Glutamatergic neuron (in vitro differentiated cells): Measurements from ENCODE around the gene ACTN1. TPM values are rescaled to one million over a fixed set of nuclear protein-coding genes. Genes with fewer than 3 reads are reported as not detected.

ENCODE experiments used
- DNase-seq: peaks from one replicate; pipeline ENCODE4 v3.0.0; 2022
- H3K27ac Mint-ChIP-seq: one replicate; pipeline ENCODE4 v1.8.0; 2020; ENCODE audit warnings: mild to moderate bottlenecking, mixed read lengths, inconsistent platforms; ENCODE audit not compliant: unreplicated experiment
- H3K27me3 Mint-ChIP-seq: one replicate; pipeline ENCODE4 v1.8.0; 2020; ENCODE audit warnings: mild to moderate bottlenecking, moderate library complexity, mixed read lengths, inconsistent platforms; ENCODE audit not compliant: unreplicated experiment
- H3K36me3 Mint-ChIP-seq: one replicate; pipeline ENCODE4 v1.8.0; 2020; ENCODE audit warnings: mild to moderate bottlenecking, mixed read lengths, inconsistent platforms; ENCODE audit not compliant: unreplicated experiment
- H3K4me1 Mint-ChIP-seq: one replicate; pipeline ENCODE4 v1.8.0; 2020; ENCODE audit warnings: mild to moderate bottlenecking, low read depth, mixed read lengths, inconsistent platforms; ENCODE audit not compliant: unreplicated experiment
- H3K4me3 Mint-ChIP-seq: one replicate; pipeline ENCODE4 v1.8.0; 2020; ENCODE audit warnings: mild to moderate bottlenecking, mixed read lengths, inconsistent platforms; ENCODE audit not compliant: unreplicated experiment
- H3K9me3 Mint-ChIP-seq: one replicate; pipeline ENCODE4 v1.8.0; 2020; ENCODE audit warnings: mild to moderate bottlenecking, moderate library complexity, mixed read lengths, inconsistent platforms; ENCODE audit not compliant: unreplicated experiment
- total RNA-seq: library from RNA; stranded (reverse); fragmentation: NEBNext Ultra II Directional; extraction: Animal tissue kit (Norgen Biotek cat#: 25700); gene quantifications from one replicate; pipeline ENCODE4 v1.2.1, GENCODE V29; 2021; ENCODE audit not compliant: unreplicated experiment
- TF ChIP-seq, protein P1 (sequence below): fragments of 200-600 bp; sonication (generic); IDR thresholded peaks from one replicate; pipeline ENCODE4 v1.5.0; 2021; ENCODE audit not compliant: partially characterized antibody, unreplicated experiment

The ACTN1 gene
- total RNA-seq, 1 donor from 2014 or later: 48.1 TPM

DNA sequence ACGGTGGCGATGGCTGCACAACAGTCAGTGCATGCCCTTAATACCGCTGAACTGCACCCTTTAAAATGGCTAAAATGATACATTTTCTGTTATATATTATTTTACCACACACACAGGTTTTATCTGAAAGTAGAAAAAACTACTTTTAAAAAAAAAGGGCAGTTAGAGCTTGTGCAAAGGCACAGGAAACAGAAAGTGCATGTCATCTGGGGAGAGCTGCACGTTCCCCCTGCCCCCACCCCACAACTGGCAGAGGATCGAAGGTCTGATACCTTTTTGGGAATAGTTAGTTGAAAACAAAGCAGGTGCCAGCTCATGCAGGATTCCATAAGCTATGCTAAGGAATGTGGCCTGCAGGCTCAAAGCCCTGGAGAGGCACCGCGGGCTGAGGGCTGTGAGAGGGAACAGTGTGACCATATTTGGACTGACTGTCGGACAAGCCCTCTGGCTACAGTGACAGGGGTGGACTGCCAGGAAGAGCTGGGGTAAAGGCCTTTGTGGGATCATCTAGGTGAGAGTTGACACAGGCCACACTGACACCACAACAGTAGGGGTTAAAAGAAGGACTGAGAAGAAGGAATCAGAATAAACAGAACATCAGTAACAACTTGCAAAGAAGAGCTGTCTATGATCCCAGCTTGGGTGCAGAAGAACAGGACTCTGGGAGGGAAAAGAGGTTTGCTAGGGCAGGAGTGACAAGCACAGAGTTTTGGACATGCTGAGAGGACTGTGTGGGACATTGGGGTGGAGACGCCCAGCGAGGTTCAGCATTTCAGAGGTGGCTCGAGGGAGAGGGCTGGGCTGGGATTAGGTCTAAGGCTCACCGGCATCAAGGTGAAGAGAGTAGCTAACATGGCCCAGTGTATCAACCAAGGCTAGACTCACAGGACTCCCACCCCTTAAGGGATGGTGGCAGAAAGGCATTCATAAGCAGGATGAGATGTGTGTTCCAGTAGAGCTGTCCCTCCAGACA, 54.6 kb downstream of the ACTN1 start:
- TF ChIP-seq, protein P1, sequence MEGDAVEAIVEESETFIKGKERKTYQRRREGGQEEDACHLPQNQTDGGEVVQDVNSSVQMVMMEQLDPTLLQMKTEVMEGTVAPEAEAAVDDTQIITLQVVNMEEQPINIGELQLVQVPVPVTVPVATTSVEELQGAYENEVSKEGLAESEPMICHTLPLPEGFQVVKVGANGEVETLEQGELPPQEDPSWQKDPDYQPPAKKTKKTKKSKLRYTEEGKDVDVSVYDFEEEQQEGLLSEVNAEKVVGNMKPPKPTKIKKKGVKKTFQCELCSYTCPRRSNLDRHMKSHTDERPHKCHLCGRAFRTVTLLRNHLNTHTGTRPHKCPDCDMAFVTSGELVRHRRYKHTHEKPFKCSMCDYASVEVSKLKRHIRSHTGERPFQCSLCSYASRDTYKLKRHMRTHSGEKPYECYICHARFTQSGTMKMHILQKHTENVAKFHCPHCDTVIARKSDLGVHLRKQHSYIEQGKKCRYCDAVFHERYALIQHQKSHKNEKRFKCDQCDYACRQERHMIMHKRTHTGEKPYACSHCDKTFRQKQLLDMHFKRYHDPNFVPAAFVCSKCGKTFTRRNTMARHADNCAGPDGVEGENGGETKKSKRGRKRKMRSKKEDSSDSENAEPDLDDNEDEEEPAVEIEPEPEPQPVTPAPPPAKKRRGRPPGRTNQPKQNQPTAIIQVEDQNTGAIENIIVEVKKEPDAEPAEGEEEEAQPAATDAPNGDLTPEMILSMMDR: no peak
- Mint-ChIP-seq H3K27ac (no peak overlapping the region), H3K4me1 (peaks cover 19% of the 10 kb centered on the region), H3K27me3 (peaks cover 8% of the 10 kb centered on the region), H3K4me3 (no peak overlapping the region), H3K36me3 (no peaks in the 10 kb centered on the region), H3K9me3 (peaks cover 16% of the 10 kb centered on the region)
- DNase-seq: no peak

DNA sequence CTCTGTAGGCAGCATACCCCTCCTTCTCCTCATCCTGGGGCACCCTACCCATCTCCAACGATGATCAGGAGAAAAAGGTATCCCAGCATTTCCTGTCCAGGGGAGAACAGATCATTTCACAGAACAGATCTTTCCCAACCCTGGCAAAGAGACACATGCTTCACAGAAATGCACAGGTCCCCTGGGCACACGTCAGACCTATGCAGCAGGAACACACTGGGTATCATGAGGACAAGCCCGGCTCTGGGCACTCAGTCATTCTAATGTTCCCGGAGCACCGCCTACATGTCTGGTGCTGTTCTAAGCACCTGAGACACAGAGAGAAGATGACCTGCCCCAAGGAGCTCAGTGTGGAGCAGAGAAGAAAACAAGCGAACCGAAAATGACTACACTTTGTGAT, 56.2 kb downstream of the ACTN1 start:
- Mint-ChIP-seq H3K4me1 (peaks cover 21% of the 10 kb centered on the region), H3K36me3 (no peaks in the 10 kb centered on the region), H3K27ac (peak overlapping the region; percentile 77), H3K9me3 (peaks cover 16% of the 10 kb centered on the region), H3K27me3 (peaks cover 7% of the 10 kb centered on the region), H3K4me3 (no peak overlapping the region)
- DNase-seq: no peak
- TF ChIP-seq, protein P1: no peak

DNA sequence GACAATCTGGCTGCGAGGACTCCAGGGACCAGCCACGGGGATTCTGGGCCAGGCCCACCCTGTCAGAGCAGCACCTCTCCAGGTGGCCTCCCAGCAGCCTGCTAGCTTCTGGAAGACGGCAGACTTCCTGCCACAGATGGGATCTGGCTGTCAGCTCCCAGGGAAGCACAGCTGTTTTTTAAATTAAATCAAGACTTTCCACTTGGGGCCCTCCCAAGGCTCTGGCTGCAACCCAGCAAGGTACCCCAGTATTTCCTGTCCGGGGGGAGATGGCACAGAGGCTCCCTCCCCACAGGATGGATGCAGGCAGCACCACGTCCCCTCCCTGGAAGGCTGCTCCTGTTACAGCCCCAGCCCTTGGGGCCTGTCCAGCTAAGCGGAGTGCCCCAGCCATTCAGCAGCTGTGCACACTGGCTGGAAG, 56.9 kb downstream of the ACTN1 start:
- Mint-ChIP-seq H3K9me3 (peaks cover 16% of the 10 kb centered on the region), H3K4me1 (peaks cover 24% of the 10 kb centered on the region)

DNA sequence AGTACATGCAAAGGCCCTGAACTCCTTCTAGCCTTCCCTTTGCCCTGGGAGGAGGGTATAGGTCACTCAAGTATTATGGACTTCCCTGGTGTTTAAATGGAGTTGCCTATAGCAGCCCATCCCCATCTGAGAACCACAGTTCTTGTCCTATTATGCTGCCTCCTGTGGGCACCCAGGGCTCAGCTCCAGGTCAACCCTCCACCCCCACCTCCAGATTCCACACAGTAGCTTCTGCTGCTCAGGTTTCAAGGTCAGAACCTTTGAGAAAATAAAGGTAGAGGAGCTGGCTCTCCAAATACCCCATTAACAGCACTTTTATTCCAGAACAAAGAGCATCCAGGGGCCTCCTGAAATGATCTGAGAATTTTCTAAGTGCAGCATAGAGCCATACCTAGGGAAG, 57.4 kb downstream of the ACTN1 start:
- Mint-ChIP-seq H3K9me3 (peaks cover 16% of the 10 kb centered on the region), H3K27me3 (peaks cover 14% of the 10 kb centered on the region), H3K4me1 (peaks cover 29% of the 10 kb centered on the region), H3K4me3 (no peak overlapping the region), H3K27ac (no peak overlapping the region), H3K36me3 (peaks cover 5% of the 10 kb centered on the region)
- TF ChIP-seq, protein P1: no peak
- DNase-seq: no peak

More for the DNA sequence above, 56.9 kb downstream of the ACTN1 start:
- TF ChIP-seq, protein P1: no peak
- Mint-ChIP-seq H3K27ac (no peak overlapping the region), H3K4me3 (no peak overlapping the region), H3K27me3 (peaks cover 11% of the 10 kb centered on the region), H3K36me3 (no peaks in the 10 kb centered on the region)
- peak; percentile 60 for DNase-seq

DNA sequence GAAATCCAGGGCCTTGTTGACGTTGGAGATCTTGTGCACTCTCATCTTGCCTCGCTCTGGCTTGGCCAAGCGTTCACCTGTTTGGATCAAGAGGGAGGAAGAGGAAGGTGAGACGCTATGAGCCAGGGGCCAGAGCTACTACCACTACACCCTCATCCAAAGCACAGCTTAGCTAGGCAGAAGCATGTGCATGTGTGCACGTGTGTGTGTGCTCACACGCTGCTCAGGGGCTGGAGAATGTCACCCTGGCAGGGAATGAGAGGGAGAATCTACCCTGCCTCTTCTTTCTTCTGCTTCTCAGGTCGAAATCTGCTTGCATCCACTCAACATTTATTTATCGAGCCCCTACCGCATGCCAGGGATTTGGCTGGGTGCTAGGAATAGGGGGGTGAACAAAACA, 58.1 kb downstream of the ACTN1 start:
- Mint-ChIP-seq H3K9me3 (peaks cover 16% of the 10 kb centered on the region), H3K4me1 (peaks cover 34% of the 10 kb centered on the region), H3K4me3 (no peak overlapping the region), H3K36me3 (peaks cover 5% of the 10 kb centered on the region), H3K27me3 (peaks cover 14% of the 10 kb centered on the region), H3K27ac (no peak overlapping the region)
- TF ChIP-seq, protein P1: no peak
- no peak for DNase-seq
